GM20431 (cell line): ENCODE data around the gene LRRC43.
"Not testable (repeated sequence)": the region's sequence is repeated elsewhere in the genome, so short reads cannot be mapped to it uniquely, and the experiment has no call there.

Experiments
- in situ Hi-C: fragments of 300-500 bp; cut with MseI, MboI; formaldehyde crosslinking; loops from one replicate; pipeline ENCODE4 v1.15.0; 2020; ENCODE audit warnings: low sequenced_read_pairs; ENCODE audit not compliant: unreplicated experiment

Gene LRRC43

DNA sequence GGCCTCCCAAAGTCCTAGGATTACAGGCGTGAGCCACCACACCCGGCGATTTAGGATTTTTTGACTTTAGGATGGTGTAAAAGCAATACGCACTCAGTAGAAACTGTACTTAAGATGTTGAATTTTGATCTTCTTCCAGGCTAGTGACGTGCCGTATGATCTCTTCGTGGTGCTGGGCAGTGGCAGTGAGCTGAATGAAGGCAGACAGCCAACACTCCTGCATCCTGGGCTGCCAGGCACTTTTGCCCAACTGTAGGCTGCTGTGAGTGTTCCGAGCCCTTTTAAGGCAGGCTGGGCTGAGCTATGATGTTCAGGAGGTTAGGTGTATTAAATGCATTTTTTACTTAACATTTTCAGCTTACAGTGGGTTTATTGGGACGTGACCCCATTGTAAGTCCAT lies 30.2 kb upstream of the LRRC43 start:
- in situ Hi-C loops = no loop called here

DNA sequence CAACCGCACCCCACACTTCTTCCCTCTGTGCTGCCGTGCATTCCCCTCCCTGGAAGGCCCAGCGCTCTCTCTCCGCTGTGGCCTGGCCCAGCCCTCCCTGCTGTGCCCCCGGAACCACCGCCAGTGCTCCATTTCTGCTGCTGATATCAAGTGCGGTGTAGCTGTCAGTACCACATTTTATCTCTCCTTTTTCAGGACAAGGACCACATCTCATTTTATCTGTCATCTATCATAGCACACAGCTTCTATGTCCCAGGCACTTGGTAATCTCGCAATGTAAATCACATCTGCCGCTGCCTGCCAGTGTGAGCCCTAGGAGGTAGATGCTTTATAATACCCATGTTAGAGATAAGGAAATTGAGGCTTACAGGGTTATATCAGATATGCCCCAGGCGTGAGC lies 27.2 kb upstream of the LRRC43 start:
- in situ Hi-C loops = no loop called here

DNA sequence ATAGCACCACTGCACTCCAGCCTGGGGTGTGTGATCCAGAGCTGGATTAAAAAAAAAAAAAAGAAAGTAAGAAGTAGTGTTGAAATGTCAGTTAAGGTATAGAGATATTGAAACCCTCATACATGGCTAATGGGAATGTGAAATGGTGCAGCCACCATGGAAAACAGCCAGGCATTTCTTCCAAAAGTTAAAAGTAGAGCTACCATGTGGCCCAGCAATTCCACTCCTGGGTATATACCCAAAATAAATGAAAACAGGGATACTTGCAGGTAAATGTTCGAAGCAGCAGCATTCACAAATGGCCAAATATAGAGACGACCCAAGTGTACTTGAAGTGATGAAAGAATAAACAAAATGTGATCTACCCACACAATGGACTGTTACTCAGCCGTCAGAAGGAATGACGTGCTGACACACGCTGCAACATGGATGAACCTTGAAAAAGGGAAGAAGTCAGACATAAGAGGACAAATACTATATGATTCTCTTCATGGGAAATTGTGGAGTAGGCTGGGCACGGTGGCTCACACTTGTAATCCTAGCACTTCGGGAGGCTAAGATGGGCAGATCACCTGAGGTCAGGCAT lies 24.1 kb upstream of the LRRC43 start:
- in situ Hi-C loops = no loop called here

- in situ Hi-C loops = no loop called here
Observed at GRCh38 chr12:122159882-122160281, 23.0 kb upstream of the LRRC43 start.

DNA sequence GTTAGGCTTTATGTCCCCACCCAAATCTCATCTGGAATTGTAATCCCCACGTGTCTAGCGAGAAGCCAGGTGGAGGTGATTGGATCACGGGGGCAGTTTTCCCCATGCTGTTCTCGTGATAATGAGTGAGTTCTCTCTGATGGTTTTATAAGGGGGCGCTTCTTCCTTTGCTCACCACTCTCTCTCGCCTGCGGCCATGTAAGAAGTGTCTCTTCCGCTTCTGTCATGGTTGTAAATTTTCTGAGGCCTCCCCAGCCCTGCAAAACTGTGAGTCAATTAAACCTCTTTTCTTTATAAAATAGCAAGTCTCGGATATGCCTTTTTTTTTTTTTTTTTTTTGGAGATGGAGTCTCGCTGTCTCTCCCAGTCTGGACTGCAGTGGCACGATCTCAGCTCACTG lies 22.2 kb upstream of the LRRC43 start:
- in situ Hi-C loops = no loop called here

GRCh38 chr12:122161682-122162081 lies 21.2 kb upstream of the LRRC43 start:
- in situ Hi-C loops = no loop called here

DNA sequence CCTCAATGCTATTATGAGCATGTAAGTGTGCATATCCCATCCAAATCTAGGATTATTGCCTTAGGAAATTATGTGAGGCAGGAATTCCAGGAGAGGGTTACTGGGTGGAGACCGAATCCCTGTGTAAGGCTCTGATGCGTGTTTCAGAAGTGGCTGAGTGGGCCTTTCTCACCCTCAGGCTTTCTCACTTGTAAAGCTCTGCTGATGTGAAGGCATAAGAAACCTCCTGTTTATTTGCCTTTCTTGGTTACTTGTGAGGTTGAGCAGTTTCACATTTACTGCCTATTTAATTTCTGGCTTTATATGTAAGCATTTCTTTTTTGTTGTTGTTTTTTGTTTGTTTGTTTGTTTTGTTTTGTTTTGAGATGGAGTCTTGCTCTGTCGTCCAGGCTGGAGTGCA lies 19.9 kb upstream of the LRRC43 start:
- in situ Hi-C loops = no loop called here

GRCh38 chr12:122166422-122167349 lies 16.2 kb upstream of the LRRC43 start:
- in situ Hi-C loops = no loop called here

DNA sequence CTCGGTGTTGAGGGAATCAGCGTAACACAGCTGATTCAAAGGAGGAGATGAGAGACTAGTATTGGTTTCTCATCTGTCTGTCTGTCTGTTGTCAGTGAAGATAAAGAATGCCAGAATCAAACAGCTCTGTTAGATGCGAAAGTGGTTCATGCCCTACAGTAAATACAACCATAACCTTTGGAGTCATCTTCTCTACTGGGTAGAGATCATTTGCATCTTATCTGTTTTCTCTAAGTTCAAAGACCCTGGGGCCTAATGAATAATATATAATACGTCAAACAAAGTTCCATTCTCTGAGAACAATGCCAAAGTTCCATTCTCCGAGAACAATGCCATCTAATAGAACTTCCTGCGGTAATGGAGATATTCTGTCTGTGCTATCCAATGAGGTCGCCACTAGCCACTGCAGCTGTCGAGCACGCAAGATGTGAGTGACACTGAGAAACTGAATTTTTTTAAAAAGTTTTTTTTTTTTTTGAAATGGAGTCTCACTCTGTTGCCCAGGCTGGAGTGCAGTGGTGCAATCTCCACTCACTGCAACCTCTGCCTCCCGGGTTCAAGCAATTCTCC lies 15.5 kb upstream of the LRRC43 start:
- in situ Hi-C loops = no loop called here

- in situ Hi-C loops = no loop called here
Observed at GRCh38 chr12:122168492-122168891, 14.4 kb upstream of the LRRC43 start.

GRCh38 chr12:122171399-122171798 lies 11.5 kb upstream of the LRRC43 start:
- in situ Hi-C loops = no loop called here

- in situ Hi-C loops = no loop called here
Observed at GRCh38 chr12:122172262-122172939, 10.5 kb upstream of the LRRC43 start.

GRCh38 chr12:122174155-122174845 lies 8.6 kb upstream of the LRRC43 start, which contains the start of gene IL31:
Gene IL31, minus strand, starts transcription at chr12:122174221. Its CDS starts 49 bp downstream, at chr12:122174172.
- in situ Hi-C loops = no loop called here

- in situ Hi-C loops = not testable (repeated sequence)
Observed at GRCh38 chr12:122176473-122176872, 6.5 kb upstream of the LRRC43 start.

DNA sequence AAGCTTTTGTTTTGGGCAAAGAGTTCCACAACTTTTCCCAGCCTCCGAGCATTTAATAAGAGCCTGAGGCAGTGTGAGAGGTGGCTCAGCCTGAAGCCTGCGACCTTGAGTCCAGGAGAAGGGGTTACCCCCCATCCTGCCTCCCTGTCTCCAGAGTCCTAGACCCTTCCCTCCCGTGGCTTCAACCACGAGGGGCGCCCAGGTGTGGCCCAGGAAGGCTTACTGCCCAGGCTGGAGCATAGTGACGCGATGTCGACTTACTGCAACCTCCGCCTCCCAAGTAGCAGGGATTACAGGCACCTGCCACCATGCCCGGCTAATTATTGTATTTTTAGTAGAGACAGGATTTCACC lies 641 bp downstream of the LRRC43 start:
- in situ Hi-C loops = no loop called here

GRCh38 chr12:122184517-122184916 lies 1.6 kb downstream of the LRRC43 start:
- in situ Hi-C loops = no loop called here

- in situ Hi-C loops = no loop called here
Observed at GRCh38 chr12:122185079-122185478, 2.2 kb downstream of the LRRC43 start.

DNA sequence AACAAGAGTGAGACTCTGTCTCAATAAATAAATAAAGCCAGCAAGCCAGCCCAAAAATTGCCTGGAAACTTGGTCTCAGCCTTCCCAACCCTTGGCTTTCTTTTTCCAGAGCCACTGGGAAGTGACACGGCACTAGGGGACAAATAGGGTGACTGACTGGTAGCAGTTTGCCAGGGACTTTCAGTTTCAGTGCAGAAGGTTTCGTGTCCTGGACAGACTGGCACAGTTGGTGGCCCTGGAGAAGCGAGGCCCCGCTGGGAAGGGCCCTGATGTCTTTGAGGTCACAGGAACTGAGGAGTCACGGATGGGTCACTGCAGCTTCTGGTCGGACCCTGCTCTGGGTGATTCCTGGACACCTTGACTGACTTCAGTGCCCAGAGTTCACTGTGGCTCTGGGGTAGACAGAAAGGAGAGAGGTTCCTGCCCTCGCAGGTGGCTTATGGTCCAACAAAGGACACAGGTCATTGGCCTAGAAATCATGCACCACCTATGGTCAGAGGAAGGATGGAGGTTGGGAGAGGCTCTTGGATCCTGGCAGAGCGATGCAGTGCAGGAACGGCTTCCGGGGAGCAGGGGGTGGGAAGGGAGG lies 2.7 kb downstream of the LRRC43 start:
- in situ Hi-C loops = no loop called here

GRCh38 chr12:122187466-122187865 lies 4.5 kb downstream of the LRRC43 start:
- in situ Hi-C loops = no loop called here
